Stomach (tissue), 9 donors: Measurements from ENCODE around the gene ATOH8. TPM values are rescaled to one million over a fixed set of nuclear protein-coding genes. Genes with fewer than 3 reads are reported as not detected.

ENCODE experiments used
- DNase-seq, 2 donors: peaks; one replicate each; pipeline versions ENCODE4 v3.0.0 to v3.0.0-alpha.2; 2013 to 2019
- H3K27ac ChIP-seq, 5 donors: fragments of 200-600 bp in 4 of 5; sonication (generic) in 4 of 5; one replicate each; pipeline ENCODE4 v1.5.1; 2013 to 2019; ENCODE audit warnings: mild to moderate bottlenecking in 1 of 5, moderate library complexity in 1 of 5
- H3K27me3 ChIP-seq, 3 donors: fragments of 200-600 bp; sonication (generic); one replicate each; pipeline ENCODE4 v1.5.1; 2017 to 2019; ENCODE audit warnings: mixed run types in 1 of 3
- H3K36me3 ChIP-seq, 4 donors: fragments of 200-600 bp; sonication (generic); 1 replicate in 3 of 4; 2 replicates in 1 of 4; pipeline ENCODE4 v1.5.1; 2016 to 2019
- H3K4me1 ChIP-seq, 4 donors: fragments of 200-600 bp; sonication (generic); one replicate each; pipeline ENCODE4 v1.5.1; 2016 to 2019
- H3K4me3 ChIP-seq, 4 donors: fragments of 200-600 bp; sonication (generic) in 3 of 4; one replicate each; pipeline ENCODE4 v1.5.1; 2016 to 2019; ENCODE audit warnings: mild to moderate bottlenecking in 1 of 4
- H3K9me3 ChIP-seq, 4 donors: fragments of 200-600 bp; sonication (generic); one replicate each; pipeline ENCODE4 v1.5.1; 2016 to 2019
- EP300 ChIP-seq: sonication (generic); formaldehyde crosslinking; IDR thresholded peaks from one replicate; pipeline ENCODE4 v1.6.1; 2017; ENCODE audit warnings: antibody characterized with exemption
- POLR2A ChIP-seq, 4 donors: fragments of 450-650 bp; IDR thresholded peaks; one replicate each; pipeline ENCODE4 v1.6.1; 2016; ENCODE audit warnings: antibody characterized with exemption in 4 of 4, control low read depth in 2 of 4, mild to moderate bottlenecking in 1 of 4, moderate library complexity in 1 of 4
- POLR2AphosphoS5 ChIP-seq, 3 donors: sonication (generic); formaldehyde crosslinking; IDR thresholded peaks; one replicate each; pipeline ENCODE4 v1.6.1; 2016; ENCODE audit warnings: antibody characterized with exemption in 3 of 3
- WGBS, 5 donors: extraction: QIAGEN DNeasy Blood & Tissue Kit in 3 of 5; methylation state at CpG; one replicate each; pipeline versions ENCODE4 v1.1.5 to v1.1.7; 2013 to 2018; 5-methylcytosine and 5-hydroxymethylcytosine counted together
- intact Hi-C: fragments of 100-400 bp; cut with DNase I; formaldehyde crosslinking; loops from one replicate; pipeline ENCODE4 v1.15.1; 2023; ENCODE audit warnings: low total_unique reads
- polyA plus RNA-seq, 3 donors: library from polyadenylated mRNA; stranded (reverse); fragments of 200-250 nt; gene quantifications; one replicate each; pipeline ENCODE4 v1.2.3, GENCODE V29; 2013
- total RNA-seq, 5 donors: library from RNA; depleted of rRNA; stranded (reverse); fragments of >200 nt; gene quantifications; one replicate each; pipeline versions ENCODE4 v1.1.0 to v1.2.3, GENCODE V29; 2014 to 2016
- TF ChIP-seq, protein P1 (sequence below), 7 experiments: fragments of 450-650 bp in 4 of 7; fragments of 200-600 bp in 3 of 7; sonication (generic) in 3 of 7; IDR thresholded peaks; one replicate each; pipeline ENCODE4 v1.5.1; 2016 to 2019; ENCODE audit warnings: antibody characterized with exemption in 7 of 7, control low read depth in 2 of 7, mild to moderate bottlenecking in 1 of 7
- donor health status: healthy with polysubstance abuse.
- donor health status: Bipolar disorder and iron deficiency.
- donor health status: healthy.

The ATOH8 gene
- total and polyA plus RNA-seq, 8 donors: 2.3 to 23.2 (median 13.3) TPM

DNA sequence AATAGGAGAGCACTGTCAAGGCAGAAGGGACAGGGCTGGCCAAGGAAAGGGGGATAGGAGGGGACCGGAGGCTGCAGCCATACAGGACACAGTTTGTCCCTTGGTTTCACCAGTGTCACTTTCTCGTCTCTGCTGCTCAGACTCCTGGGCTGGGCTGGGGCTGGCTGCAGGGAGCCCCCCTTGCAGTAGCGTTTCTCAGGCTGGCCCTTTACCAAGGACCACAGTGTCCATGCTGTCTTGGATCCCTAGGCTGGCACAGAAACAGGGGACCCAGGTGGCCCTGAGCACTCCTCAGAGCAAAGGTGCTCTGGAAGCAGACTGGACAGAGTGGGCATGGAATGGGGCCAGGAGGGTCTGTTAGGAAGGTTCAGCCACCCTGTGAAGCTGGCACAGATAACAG, 34.8 kb downstream of the ATOH8 start:
- no peak for DNase-seq
- 78 to 88% (median 83%) methylated on average over 3 of the region's 3 CpGs for WGBS, 5 donors
- no peaks in the 10 kb centered on the region for H3K9me3 ChIP-seq
- no peak overlapping the region for H3K27ac ChIP-seq
- intact Hi-C loops: no loop called here
- no peaks in the 10 kb centered on the region for H3K27me3 ChIP-seq
- TF ChIP-seq EP300 (no peak), POLR2AphosphoS5 (IDR thresholded peaks at IDR 0.05) (no peak), POLR2A (IDR thresholded peaks at IDR 0.05) (no peak)
- TF ChIP-seq, protein P1, sequence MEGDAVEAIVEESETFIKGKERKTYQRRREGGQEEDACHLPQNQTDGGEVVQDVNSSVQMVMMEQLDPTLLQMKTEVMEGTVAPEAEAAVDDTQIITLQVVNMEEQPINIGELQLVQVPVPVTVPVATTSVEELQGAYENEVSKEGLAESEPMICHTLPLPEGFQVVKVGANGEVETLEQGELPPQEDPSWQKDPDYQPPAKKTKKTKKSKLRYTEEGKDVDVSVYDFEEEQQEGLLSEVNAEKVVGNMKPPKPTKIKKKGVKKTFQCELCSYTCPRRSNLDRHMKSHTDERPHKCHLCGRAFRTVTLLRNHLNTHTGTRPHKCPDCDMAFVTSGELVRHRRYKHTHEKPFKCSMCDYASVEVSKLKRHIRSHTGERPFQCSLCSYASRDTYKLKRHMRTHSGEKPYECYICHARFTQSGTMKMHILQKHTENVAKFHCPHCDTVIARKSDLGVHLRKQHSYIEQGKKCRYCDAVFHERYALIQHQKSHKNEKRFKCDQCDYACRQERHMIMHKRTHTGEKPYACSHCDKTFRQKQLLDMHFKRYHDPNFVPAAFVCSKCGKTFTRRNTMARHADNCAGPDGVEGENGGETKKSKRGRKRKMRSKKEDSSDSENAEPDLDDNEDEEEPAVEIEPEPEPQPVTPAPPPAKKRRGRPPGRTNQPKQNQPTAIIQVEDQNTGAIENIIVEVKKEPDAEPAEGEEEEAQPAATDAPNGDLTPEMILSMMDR (IDR thresholded peaks at IDR 0.05): no peak
- H3K36me3 ChIP-seq: peaks cover 0 to 24% (median 21%) of the 10 kb centered on the region in 4 donors
- H3K4me3 ChIP-seq: no peak overlapping the region
- peaks cover 16 to 61% (median 35%) of the 10 kb centered on the region in 4 donors for H3K4me1 ChIP-seq

DNA sequence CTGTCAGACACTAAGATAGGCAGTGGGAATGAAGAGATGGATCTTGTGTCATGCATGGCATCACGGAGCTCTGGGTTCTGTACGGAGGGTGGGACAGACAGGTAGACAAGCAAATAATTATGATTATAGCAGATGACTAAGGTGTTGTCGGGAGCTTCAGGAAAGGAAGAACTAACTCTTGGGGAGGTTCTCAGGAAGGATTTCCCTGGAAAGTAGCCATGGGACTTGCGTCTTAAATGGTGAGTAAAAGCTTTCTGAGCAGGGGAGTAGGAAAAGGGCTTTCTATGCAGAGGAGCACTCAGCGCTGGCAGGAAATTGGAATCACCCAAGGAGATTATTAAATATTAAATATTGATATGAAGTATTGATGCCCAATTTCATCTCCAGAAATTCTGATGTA, 35.5 kb downstream of the ATOH8 start:
- no peak overlapping the region for H3K4me3 ChIP-seq
- 87 to 93% (median 90%) methylated on average over 5 of the region's 5 CpGs for WGBS, 5 donors
- H3K27me3 ChIP-seq: no peaks in the 10 kb centered on the region
- no peak overlapping the region for H3K27ac ChIP-seq
- peaks cover 0 to 24% (median 21%) of the 10 kb centered on the region in 4 donors for H3K36me3 ChIP-seq
- no peaks in the 10 kb centered on the region for H3K9me3 ChIP-seq
- no peak for TF ChIP-seq POLR2A (IDR thresholded peaks at IDR 0.05)
- TF ChIP-seq, protein P1 (IDR thresholded peaks at IDR 0.05): no peak
- TF ChIP-seq EP300: no peak
- TF ChIP-seq POLR2AphosphoS5 (IDR thresholded peaks at IDR 0.05): no peak
- no peak for DNase-seq
- peaks cover 22 to 67% (median 42%) of the 10 kb centered on the region in 4 donors for H3K4me1 ChIP-seq
- intact Hi-C loops: no loop called here

DNA sequence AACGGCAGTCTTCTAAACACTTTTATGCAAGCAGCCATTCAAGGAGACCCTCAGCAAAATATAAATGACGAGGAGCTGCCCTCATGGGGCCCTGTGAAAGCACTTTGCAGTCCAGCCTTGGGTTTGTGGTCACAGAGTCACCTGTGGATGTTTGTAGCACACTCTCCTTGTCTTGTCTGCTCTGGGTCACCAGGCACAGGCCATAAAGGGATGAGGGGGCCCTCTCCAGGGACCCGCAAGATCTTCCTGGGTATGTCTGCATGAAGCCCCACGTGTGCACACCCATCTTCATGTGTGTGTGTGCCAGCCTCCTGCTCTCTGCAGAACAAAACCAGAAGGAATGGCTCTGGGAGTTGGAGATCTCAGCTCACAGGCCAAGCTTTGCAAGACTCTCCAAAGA, 36.2 kb downstream of the ATOH8 start:
- Histone ChIP-seq H3K9me3 (no peaks in the 10 kb centered on the region), H3K27me3 (no peaks in the 10 kb centered on the region), H3K27ac (no peak overlapping the region), H3K4me1 (peaks cover 29 to 67% (median 48%) of the 10 kb centered on the region in 4 donors), H3K36me3 (peaks cover 0 to 24% (median 21%) of the 10 kb centered on the region in 4 donors), H3K4me3 (no peak overlapping the region)
- whole genome bisulfite sequencing, 5 donors: 76 to 87% (median 78%) methylated on average over 4 of the region's 4 CpGs
- TF ChIP-seq, protein P1 (IDR thresholded peaks at IDR 0.05): no peak
- TF ChIP-seq EP300: no peak
- TF ChIP-seq POLR2A (IDR thresholded peaks at IDR 0.05): no peak
- no peak for TF ChIP-seq POLR2AphosphoS5 (IDR thresholded peaks at IDR 0.05)
- DNase-seq: no peak
- intact Hi-C loops: no loop called here

DNA sequence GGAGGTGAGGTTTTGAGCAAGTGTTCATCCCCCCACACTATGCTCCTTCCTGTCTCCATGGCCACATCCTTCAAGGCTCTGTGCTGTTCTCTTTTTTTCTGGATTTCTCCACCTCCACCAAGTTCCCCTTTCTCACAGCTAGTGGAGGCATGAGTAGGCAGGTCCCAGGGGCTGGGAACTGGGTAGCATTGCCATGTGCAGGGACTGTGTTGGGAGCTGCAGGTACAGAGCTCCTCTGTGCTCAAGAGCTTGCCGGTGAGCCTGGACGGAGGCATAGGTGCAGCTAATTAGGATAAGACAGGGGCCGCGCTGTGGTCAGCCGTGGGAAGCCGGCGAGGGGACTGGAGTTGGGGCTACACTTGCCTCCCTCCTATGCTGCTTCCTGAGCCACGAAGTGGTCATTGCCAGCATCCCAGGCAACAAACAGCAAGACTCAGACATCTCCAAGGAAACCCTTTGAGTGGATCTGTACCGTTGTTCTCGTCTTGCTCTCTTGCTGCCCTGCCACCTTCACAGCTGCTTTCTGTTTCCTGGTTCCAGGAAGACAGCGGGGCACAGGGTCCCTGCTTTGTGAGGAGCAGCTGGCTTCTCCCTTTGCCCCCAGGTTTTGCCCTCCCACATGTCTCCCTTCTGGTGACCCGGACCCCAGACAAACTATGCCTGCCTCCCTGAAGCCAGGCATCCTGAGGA, 36.9 kb downstream of the ATOH8 start:
- H3K27me3 ChIP-seq: no peaks in the 10 kb centered on the region
- H3K4me3 ChIP-seq: no peak overlapping the region
- H3K36me3 ChIP-seq: peaks cover 0 to 24% (median 21%) of the 10 kb centered on the region in 4 donors
- no peaks in the 10 kb centered on the region for H3K9me3 ChIP-seq
- no peak overlapping the region for H3K27ac ChIP-seq
- DNase-seq: no peak
- TF ChIP-seq POLR2AphosphoS5 (IDR thresholded peaks at IDR 0.05): no peak
- TF ChIP-seq POLR2A (IDR thresholded peaks at IDR 0.05): no peak
- no peak for TF ChIP-seq EP300
- TF ChIP-seq, protein P1 (IDR thresholded peaks at IDR 0.05): no peak
- intact Hi-C loops: no loop called here
- 55 to 78% (median 64%) methylated on average over 12 of the region's 12 CpGs for WGBS, 5 donors
- peaks cover 34 to 67% (median 49%) of the 10 kb centered on the region in 4 donors for H3K4me1 ChIP-seq
